HEK293T (cell line): ENCODE measurements around the gene RBM6.

Source experiments
- ARNT ChIP-seq: fragments of 450-650 bp; IDR thresholded peaks from 2 replicates; pipeline ENCODE4 v1.6.1; 2017; ENCODE audit warnings: mild to moderate bottlenecking
- FOXK2 ChIP-seq: fragments of 450-650 bp; IDR thresholded peaks from 2 replicates; pipeline ENCODE4 v1.6.1; 2016; ENCODE audit warnings: mild to moderate bottlenecking
- FOXM1 ChIP-seq: fragments of 450-650 bp; IDR thresholded peaks from 2 replicates; pipeline ENCODE4 v1.6.1; 2017; ENCODE audit warnings: mild to moderate bottlenecking, borderline replicate concordance
- HDGF ChIP-seq: fragments of 450-650 bp; IDR thresholded peaks from 2 replicates; pipeline ENCODE4 v1.6.1; 2017; ENCODE audit warnings: antibody characterized with exemption, borderline replicate concordance
- L3MBTL2 ChIP-seq: fragments of 450-650 bp; conservative IDR thresholded peaks from 2 replicates; pipeline ENCODE4 v1.6.1; 2016; ENCODE audit warnings: mild to moderate bottlenecking
- LEF1 ChIP-seq: fragments of 450-650 bp; IDR thresholded peaks from 2 replicates; pipeline ENCODE4 v1.6.1; 2017; ENCODE audit warnings: mild to moderate bottlenecking, borderline replicate concordance
- NFRKB ChIP-seq: fragments of 450-650 bp; IDR thresholded peaks from 2 replicates; pipeline ENCODE4 v1.6.1; 2016; ENCODE audit warnings: mild to moderate bottlenecking, moderate library complexity
- SP1 ChIP-seq: fragments of 450-650 bp; IDR thresholded peaks from 2 replicates; pipeline ENCODE4 v1.6.1; 2017
- SUZ12 ChIP-seq: fragments of 450-650 bp; IDR thresholded peaks from 2 replicates; pipeline ENCODE4 v1.6.1; 2016; ENCODE audit warnings: mild to moderate bottlenecking
- TARDBP ChIP-seq: fragments of 450-650 bp; IDR thresholded peaks from 2 replicates; pipeline ENCODE4 v1.6.1; 2016
- TF ChIP-seq, protein P1 (sequence below): fragments of 450-650 bp; IDR thresholded peaks from 2 replicates; pipeline ENCODE4 v1.6.1; 2016

- no peak for TF ChIP-seq LEF1
- no peak for TF ChIP-seq FOXK2
- no peak for TF ChIP-seq SP1
- no peak for TF ChIP-seq SUZ12
- TF ChIP-seq, protein P1, sequence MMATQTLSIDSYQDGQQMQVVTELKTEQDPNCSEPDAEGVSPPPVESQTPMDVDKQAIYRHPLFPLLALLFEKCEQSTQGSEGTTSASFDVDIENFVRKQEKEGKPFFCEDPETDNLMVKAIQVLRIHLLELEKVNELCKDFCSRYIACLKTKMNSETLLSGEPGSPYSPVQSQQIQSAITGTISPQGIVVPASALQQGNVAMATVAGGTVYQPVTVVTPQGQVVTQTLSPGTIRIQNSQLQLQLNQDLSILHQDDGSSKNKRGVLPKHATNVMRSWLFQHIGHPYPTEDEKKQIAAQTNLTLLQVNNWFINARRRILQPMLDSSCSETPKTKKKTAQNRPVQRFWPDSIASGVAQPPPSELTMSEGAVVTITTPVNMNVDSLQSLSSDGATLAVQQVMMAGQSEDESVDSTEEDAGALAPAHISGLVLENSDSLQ, result no peak
- no peak for TF ChIP-seq L3MBTL2
- no peak for TF ChIP-seq TARDBP
- TF ChIP-seq ARNT, result no peak
- TF ChIP-seq FOXM1, result no peak
- no peak for TF ChIP-seq NFRKB
- no peak for TF ChIP-seq HDGF
Measured at GRCh38 chr3:50044976-50045375, 105.0 kb downstream of the RBM6 start.
